Activated T-helper 2 cell treated with anti-CD3 and anti-CD28 coated beads, Interferon-gamma antibody, Interleukin-2, Interleukin-4, amounts not matched to agents 10 μg/mL and 5 μg/mL and 100 μg/mL, durations not matched to agents 14 hours and 24 hours and 36 hours (primary cell): ENCODE measurements around the gene TRPM2. TPM values are rescaled to one million over a fixed set of nuclear protein-coding genes. Genes with fewer than 3 reads are reported as not detected.
"Not testable (repeated sequence)": the region's sequence is repeated elsewhere in the genome, so short reads cannot be mapped to it uniquely, and the experiment has no call there.

Source experiments
- DNase-seq: peaks from one replicate; pipeline ENCODE4 v3.0.0; 2021; ENCODE audit warnings: low spot score
- H3K27ac Mint-ChIP-seq: one replicate; pipeline ENCODE4 v1.8.0; 2021; ENCODE audit warnings: mixed read lengths
- H3K27me3 Mint-ChIP-seq: one replicate; pipeline ENCODE4 v1.8.0; 2021; ENCODE audit warnings: low read depth, mixed read lengths
- H3K36me3 Mint-ChIP-seq: one replicate; pipeline ENCODE4 v1.8.0; 2021; ENCODE audit warnings: low read depth, mixed read lengths
- H3K4me1 Mint-ChIP-seq: one replicate; pipeline ENCODE4 v1.8.0; 2021; ENCODE audit warnings: low read depth, mixed read lengths
- H3K4me3 Mint-ChIP-seq: one replicate; pipeline ENCODE4 v1.8.0; 2021; ENCODE audit warnings: low read depth, mild to moderate bottlenecking, moderate library complexity, mixed read lengths
- H3K9me3 Mint-ChIP-seq: one replicate; pipeline ENCODE4 v1.8.0; 2021; ENCODE audit warnings: mixed read lengths
- intact Hi-C: fragments of 100-400 bp; cut with micrococcal nuclease; formaldehyde crosslinking; loops from one replicate; pipeline ENCODE4 v1.15.1; 2023
- total RNA-seq: library from RNA; stranded (reverse); gene quantifications from 2 replicates; pipeline ENCODE4 v1.2.3, GENCODE V29; 2022

Gene TRPM2
- total RNA-seq, 1 donor from 2014 or later, result 7.3 TPM

DNA sequence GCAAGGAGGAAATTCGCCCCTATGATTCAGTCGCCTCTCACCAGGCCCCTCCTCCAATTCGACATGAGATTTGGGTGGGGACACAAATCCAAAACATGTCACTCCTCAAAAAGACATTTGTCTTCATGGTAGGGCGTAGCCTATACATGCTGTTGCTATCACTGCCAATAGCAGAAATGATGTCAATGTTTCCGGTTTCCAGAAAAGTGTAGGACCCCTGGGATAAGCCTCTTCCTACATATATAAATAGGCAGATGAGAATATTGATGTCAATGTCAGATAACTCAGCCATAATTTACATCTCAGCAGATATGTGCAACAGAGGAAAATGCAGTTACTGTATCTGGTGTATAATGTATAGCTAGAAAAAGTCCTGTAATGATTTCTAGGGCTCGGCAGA, 118.6 kb downstream of the TRPM2 start:
- intact Hi-C loops, result no loop called here
- H3K4me3 Mint-ChIP-seq, result no peak overlapping the region
- H3K36me3 Mint-ChIP-seq, result no peaks in the 10 kb centered on the region
- no peak overlapping the region for H3K27ac Mint-ChIP-seq
- DNase-seq, result no peak
- H3K27me3 Mint-ChIP-seq, result peaks cover 2% of the 10 kb centered on the region
- H3K4me1 Mint-ChIP-seq, result no peaks in the 10 kb centered on the region
- H3K9me3 Mint-ChIP-seq, result no peaks in the 10 kb centered on the region

DNA sequence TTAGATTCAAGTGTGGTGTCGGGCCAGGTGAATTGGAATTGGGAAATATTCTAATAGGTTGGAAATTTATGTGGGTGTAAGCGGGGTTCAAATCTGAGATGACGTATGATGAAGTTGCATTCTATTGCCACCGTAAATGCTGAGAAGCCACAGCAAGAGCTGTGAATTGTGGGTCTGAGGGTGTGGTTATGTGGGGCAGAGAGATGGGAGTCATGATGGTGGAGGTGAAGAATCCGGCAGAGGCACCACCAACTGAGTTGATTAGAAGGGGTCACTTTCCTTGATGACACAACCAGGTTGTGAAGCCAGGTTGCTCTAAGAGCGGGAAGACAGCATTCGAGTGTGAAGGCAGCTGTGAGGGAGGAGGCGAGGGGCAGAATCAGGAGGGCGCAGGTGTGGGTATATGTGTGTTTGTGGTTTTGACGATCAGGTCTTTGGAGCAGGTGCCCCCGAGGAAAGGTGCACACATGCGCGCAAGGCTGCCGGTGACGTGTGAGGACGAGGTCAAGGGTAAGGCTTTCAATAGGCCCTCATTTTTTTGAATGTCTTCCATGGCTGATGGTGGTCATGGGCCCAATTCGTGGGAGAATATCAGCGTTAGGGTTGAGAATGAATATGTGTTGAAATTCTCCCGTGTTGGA, 120.6 kb downstream of the TRPM2 start:
- Mint-ChIP-seq H3K4me1 (peaks cover 3% of the 10 kb centered on the region), H3K36me3 (no peaks in the 10 kb centered on the region), H3K9me3 (no peaks in the 10 kb centered on the region), H3K27me3 (peaks cover 2% of the 10 kb centered on the region), H3K4me3 (no peak overlapping the region), H3K27ac (no peak overlapping the region)
- DNase-seq, result no peak
- intact Hi-C loops, result no loop called here

DNA sequence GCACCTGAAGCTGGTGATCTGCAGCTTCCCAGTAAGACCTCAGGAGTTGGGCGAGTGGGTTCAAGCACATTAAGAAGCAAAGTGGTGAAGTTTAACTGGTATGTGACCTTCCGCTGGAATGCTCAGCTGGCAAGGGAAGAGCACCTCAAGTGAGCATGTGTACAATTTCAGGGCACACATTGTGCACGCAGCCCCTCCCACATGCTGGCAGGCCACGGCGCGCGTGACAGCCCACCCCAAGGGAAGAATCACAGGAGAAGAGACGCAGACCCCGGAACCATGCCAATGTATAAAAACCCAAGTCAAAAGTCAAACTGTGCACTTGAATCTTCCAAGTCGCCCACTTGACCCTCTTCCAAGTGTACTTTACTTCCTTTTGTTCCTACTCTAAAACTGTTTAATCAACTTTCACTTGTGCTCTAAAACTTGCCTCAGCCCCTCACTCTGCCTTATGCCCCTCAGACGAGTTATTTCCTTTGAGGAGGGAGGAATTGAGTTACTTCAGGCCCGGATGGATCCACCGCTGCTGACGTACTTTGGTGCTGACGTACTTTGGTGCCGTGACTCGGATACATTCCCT, 121.9 kb downstream of the TRPM2 start:
- H3K9me3 Mint-ChIP-seq, result no peaks in the 10 kb centered on the region
- peaks cover 2% of the 10 kb centered on the region for H3K27me3 Mint-ChIP-seq
- DNase-seq, result no peak
- no peak overlapping the region for H3K27ac Mint-ChIP-seq
- H3K36me3 Mint-ChIP-seq, result no peaks in the 10 kb centered on the region
- H3K4me3 Mint-ChIP-seq, result no peak overlapping the region
- intact Hi-C loops, result no loop called here
- peaks cover 8% of the 10 kb centered on the region for H3K4me1 Mint-ChIP-seq

GRCh38 chr21:44477131-44477530, 123.7 kb downstream of the TRPM2 start:
- Mint-ChIP-seq H3K27ac (no peak overlapping the region), H3K36me3 (no peaks in the 10 kb centered on the region), H3K4me3 (no peak overlapping the region), H3K4me1 (peaks cover 9% of the 10 kb centered on the region), H3K27me3 (peaks cover 1% of the 10 kb centered on the region), H3K9me3 (no peaks in the 10 kb centered on the region)
- no peak for DNase-seq
- intact Hi-C loops, result no loop called here

DNA sequence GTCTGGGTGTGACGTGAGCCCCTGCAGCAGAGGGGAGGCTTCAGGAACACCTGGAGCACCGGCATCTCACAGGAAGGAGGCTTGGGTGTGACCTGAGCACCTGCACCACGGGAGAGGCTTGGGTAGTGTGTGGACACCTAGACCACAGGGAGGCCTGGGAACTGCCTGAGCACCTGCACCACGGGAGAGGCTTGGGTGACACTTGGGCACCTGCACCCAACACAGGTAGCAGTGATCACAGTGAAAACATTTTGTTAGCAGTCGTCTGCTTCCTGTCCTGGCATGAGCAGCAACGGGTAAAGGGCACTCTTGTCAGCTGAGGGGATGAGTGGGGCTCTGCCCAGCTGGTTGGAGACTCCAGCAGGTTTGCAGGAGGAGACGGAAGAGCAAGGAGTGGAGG, 124.3 kb downstream of the TRPM2 start:
- H3K4me3 Mint-ChIP-seq, result no peak overlapping the region
- H3K36me3 Mint-ChIP-seq, result no peaks in the 10 kb centered on the region
- H3K9me3 Mint-ChIP-seq, result no peaks in the 10 kb centered on the region
- no peak overlapping the region for H3K27ac Mint-ChIP-seq
- intact Hi-C loops, result no loop called here
- peaks cover 9% of the 10 kb centered on the region for H3K4me1 Mint-ChIP-seq
- no peak for DNase-seq
- no peaks in the 10 kb centered on the region for H3K27me3 Mint-ChIP-seq

DNA sequence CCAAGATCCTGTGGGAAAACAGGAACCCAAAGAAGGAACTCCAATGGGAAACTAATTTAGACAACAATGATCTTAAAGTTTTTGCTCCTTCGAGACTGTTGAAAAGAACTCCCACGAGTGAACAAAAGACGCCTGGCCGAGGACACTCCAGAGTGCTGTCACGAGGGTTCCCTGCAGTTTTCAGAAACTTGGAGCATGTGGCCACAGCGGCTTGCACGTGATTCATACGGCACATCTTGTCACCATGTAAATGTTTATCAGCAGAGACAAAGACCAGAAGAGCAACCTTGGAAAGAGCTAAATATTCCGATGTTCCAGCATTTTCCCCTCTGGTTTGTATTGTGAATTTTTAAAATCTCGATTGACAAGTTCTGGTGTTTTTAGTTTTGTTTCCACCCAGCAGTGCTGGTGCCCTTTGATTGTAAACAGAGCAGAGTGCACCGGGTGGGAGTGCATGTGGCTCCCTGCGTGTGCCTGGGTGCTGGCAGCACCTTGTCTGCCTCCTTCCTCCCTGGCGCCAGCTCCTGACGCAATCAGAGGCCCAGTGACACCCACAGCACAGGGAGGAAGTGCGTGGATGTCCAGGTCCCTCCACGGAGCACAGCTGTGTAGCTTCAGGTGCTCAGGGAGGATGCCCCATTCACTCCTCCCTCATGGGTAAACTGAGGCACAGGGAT, 124.8 kb downstream of the TRPM2 start:
- intact Hi-C loops, result no loop called here
- DNase-seq, result no peak
- Mint-ChIP-seq H3K9me3 (no peaks in the 10 kb centered on the region), H3K27ac (no peak overlapping the region), H3K4me1 (peaks cover 9% of the 10 kb centered on the region), H3K27me3 (no peaks in the 10 kb centered on the region), H3K36me3 (no peaks in the 10 kb centered on the region), H3K4me3 (no peak overlapping the region)

- no peaks in the 10 kb centered on the region for H3K9me3 Mint-ChIP-seq
- no peak for DNase-seq
- no peaks in the 10 kb centered on the region for H3K36me3 Mint-ChIP-seq
- peaks cover 9% of the 10 kb centered on the region for H3K4me1 Mint-ChIP-seq
- H3K27me3 Mint-ChIP-seq, result no peaks in the 10 kb centered on the region
- H3K27ac Mint-ChIP-seq, result no peak overlapping the region
- H3K4me3 Mint-ChIP-seq, result no peak overlapping the region
- intact Hi-C loops, result no loop called here
Observed at GRCh38 chr21:44478801-44479167, 125.4 kb downstream of the TRPM2 start.

GRCh38 chr21:44479556-44480199, 126.3 kb downstream of the TRPM2 start:
- H3K4me1 Mint-ChIP-seq, H3K9me3 Mint-ChIP-seq, H3K36me3 Mint-ChIP-seq, intact Hi-C loops, H3K4me3 Mint-ChIP-seq, H3K27me3 Mint-ChIP-seq: not testable (repeated sequence)
- peak; percentile 47 for DNase-seq
- H3K27ac Mint-ChIP-seq, result peak overlapping the region; percentile 67

DNA sequence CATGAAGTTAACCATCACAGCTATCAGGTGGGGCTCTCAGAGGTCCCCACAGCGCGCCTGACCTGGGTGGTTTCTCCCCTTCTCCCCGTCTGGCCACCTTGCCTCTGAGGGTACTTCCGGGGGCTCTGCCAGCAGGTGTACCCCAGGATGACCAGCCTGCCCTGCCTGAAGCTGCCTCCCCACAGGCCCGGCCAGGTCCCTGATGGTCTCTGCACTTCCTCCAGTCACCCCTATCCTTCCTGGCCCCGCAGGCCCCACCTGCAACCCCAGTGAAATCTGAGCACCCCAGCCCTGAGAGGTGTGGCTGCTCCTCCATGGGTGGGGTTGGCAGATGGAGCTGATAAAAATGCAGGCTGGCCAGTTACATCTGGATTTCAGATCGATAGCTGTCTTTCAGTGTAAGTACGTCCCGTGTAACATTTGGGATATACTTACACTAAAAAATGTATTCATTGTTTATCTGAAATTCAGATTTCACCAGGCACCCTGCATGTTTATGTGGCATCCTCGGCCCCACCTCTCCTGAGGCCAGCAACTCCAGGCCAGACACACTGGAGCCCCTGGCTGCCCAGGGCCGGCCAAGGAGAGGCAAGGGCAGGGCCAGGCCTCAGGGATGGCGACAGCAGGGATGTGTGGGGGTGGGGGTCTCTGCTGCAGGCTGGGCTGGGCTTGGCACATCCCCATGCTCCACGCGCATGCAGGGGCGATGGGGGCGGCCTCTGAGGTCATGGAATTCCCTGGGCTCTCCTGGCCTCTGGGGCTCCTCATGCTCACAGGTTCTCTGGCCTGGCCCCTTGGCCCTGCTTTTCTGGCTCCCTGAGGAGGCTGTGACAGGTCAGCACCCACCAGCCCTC, 127.0 kb downstream of the TRPM2 start:
- H3K4me3 Mint-ChIP-seq, result no peak overlapping the region
- intact Hi-C loops, result no loop called here
- H3K27ac Mint-ChIP-seq, result no peak overlapping the region
- no peaks in the 10 kb centered on the region for H3K27me3 Mint-ChIP-seq
- H3K36me3 Mint-ChIP-seq, result no peaks in the 10 kb centered on the region
- no peaks in the 10 kb centered on the region for H3K9me3 Mint-ChIP-seq
- no peak for DNase-seq
- peaks cover 9% of the 10 kb centered on the region for H3K4me1 Mint-ChIP-seq

- no peak overlapping the region for H3K27ac Mint-ChIP-seq
- no peaks in the 10 kb centered on the region for H3K36me3 Mint-ChIP-seq
Observed at GRCh38 chr21:44482581-44483287, 129.3 kb downstream of the TRPM2 start.

GRCh38 chr21:44483288-44484237, 130.1 kb downstream of the TRPM2 start:
- intact Hi-C loops, result no loop called here
- peaks cover 10% of the 10 kb centered on the region for H3K4me1 Mint-ChIP-seq
- H3K4me3 Mint-ChIP-seq, result no peak overlapping the region
- H3K36me3 Mint-ChIP-seq, result no peaks in the 10 kb centered on the region
- no peaks in the 10 kb centered on the region for H3K9me3 Mint-ChIP-seq
- DNase-seq, result no peak
- no peaks in the 10 kb centered on the region for H3K27me3 Mint-ChIP-seq
- H3K27ac Mint-ChIP-seq, result no peak overlapping the region

More at GRCh38 chr21:44482581-44483287, 129.3 kb downstream of the TRPM2 start:
- Mint-ChIP-seq H3K9me3 (no peaks in the 10 kb centered on the region), H3K4me1 (peaks cover 10% of the 10 kb centered on the region), H3K4me3 (no peak overlapping the region), H3K27me3 (no peaks in the 10 kb centered on the region)
- no peak for DNase-seq
- intact Hi-C loops, result no loop called here
